GM23338 (cell line): ENCODE results near the gene GCK. TPM values are rescaled to one million over a fixed set of nuclear protein-coding genes. Genes with fewer than 3 reads are reported as not detected.

ENCODE experiments used
- ATAC-seq: fragments of 200-7000 bp; cut with Tn5 transposase; 3 replicates; pipeline ENCODE4 v1.9.1; 2020
- DNase-seq: peaks from one replicate; pipeline ENCODE4 v3.0.0-alpha.2; 2015; ENCODE audit warnings: low spot score
- H2AFZ ChIP-seq: fragments of 200-600 bp; sonication (generic); 2 replicates; pipeline ENCODE4 v1.8.0; 2016; ENCODE audit warnings: antibody characterized with exemption, mild to moderate bottlenecking, moderate library complexity
- H3F3A ChIP-seq: fragments of 200-600 bp; sonication (generic); replicated peaks from 2 replicates; pipeline ENCODE4 v1.8.0; 2017; ENCODE audit warnings: antibody characterized with exemption, mixed run types, low read depth
- H3K27ac ChIP-seq: fragments of 200-600 bp; sonication (generic); 2 replicates; pipeline ENCODE4 v1.6.1; 2016; ENCODE audit warnings: low read depth
- H3K27me3 ChIP-seq: fragments of 200-600 bp; sonication (generic); 2 replicates; pipeline ENCODE4 v1.8.0; 2016; ENCODE audit warnings: mild to moderate bottlenecking, mixed run types, moderate library complexity; ENCODE audit not compliant: insufficient read depth
- H3K36me3 ChIP-seq: fragments of 200-600 bp; sonication (generic); 2 replicates; pipeline ENCODE4 v1.8.0; 2016; ENCODE audit warnings: mild to moderate bottlenecking; ENCODE audit not compliant: insufficient read depth
- H3K4me1 ChIP-seq: fragments of 200-600 bp; sonication (generic); 2 replicates; pipeline ENCODE4 v1.8.0; 2016; ENCODE audit warnings: mild to moderate bottlenecking, moderate library complexity; ENCODE audit not compliant: insufficient read depth
- H3K4me2 ChIP-seq: fragments of 200-600 bp; sonication (generic); 2 replicates; pipeline ENCODE4 v1.7.1; 2017; ENCODE audit warnings: mixed run types
- H3K4me3 ChIP-seq: fragments of 200-600 bp; sonication (generic); 2 replicates; pipeline ENCODE4 v1.6.1; 2016; ENCODE audit warnings: mixed run types
- H3K79me2 ChIP-seq: fragments of 200-600 bp; sonication (generic); replicated peaks from 2 replicates; pipeline ENCODE4 v1.8.0; 2017; ENCODE audit warnings: mild to moderate bottlenecking; ENCODE audit not compliant: insufficient read depth
- H3K9me2 ChIP-seq: fragments of 200-600 bp; sonication (generic); 2 replicates; pipeline ENCODE4 v1.8.0; 2017; ENCODE audit not compliant: insufficient read depth
- H4K20me1 ChIP-seq: fragments of 200-600 bp; sonication (generic); replicated peaks from 2 replicates; pipeline ENCODE4 v1.8.0; 2017; ENCODE audit warnings: mild to moderate bottlenecking; ENCODE audit not compliant: insufficient read depth
- H3K27ac Mint-ChIP-seq: 2 replicates; pipeline ENCODE4 v1.8.0; 2020; ENCODE audit warnings: inconsistent platforms, mild to moderate bottlenecking, moderate library complexity, mixed read lengths
- H3K27me3 Mint-ChIP-seq: 3 replicates; pipeline ENCODE4 v1.8.0; 2022; ENCODE audit warnings: low read depth, mild to moderate bottlenecking, moderate library complexity, mixed read lengths, inconsistent platforms; ENCODE audit not compliant: insufficient read depth, poor library complexity
- H3K36me3 Mint-ChIP-seq: 3 replicates; pipeline ENCODE4 v1.8.0; 2021; ENCODE audit warnings: low read depth, mild to moderate bottlenecking, inconsistent platforms, moderate library complexity, mixed read lengths
- H3K4me1 Mint-ChIP-seq: 3 replicates; pipeline ENCODE4 v1.8.0; 2020; ENCODE audit warnings: mild to moderate bottlenecking, inconsistent platforms, mixed read lengths
- H3K4me3 Mint-ChIP-seq: 3 replicates; pipeline ENCODE4 v1.8.0; 2021; ENCODE audit warnings: moderate library complexity, mild to moderate bottlenecking, inconsistent platforms, mixed read lengths
- H3K9me3 Mint-ChIP-seq: 3 replicates; pipeline ENCODE4 v1.8.0; 2020; ENCODE audit warnings: moderate library complexity, mild to moderate bottlenecking, inconsistent platforms, mixed read lengths
- CTCF ChIP-seq, 2 experiments: fragments of 200-600 bp in 1 of 2; sonication (generic) in 1 of 2; conservative IDR thresholded peaks; 2 replicates each; pipeline versions ENCODE4 v1.5.1 to v1.6.1; 2016 to 2017; ENCODE audit warnings: antibody characterized with exemption in 2 of 2, low read depth in 2 of 2, mild to moderate bottlenecking in 2 of 2, moderate library complexity in 1 of 2
- EZH2 ChIP-seq: fragments of 200-600 bp; sonication (generic); IDR thresholded peaks from one replicate; pipeline ENCODE4 v1.8.0; 2017; ENCODE audit warnings: antibody characterized with exemption, mild to moderate bottlenecking, low read depth; ENCODE audit not compliant: unreplicated experiment
- EZH2phosphoT487 ChIP-seq: fragments of 200-600 bp; sonication (generic); IDR thresholded peaks from one replicate; pipeline ENCODE4 v1.8.1; 2018; ENCODE audit warnings: antibody characterized with exemption; ENCODE audit not compliant: unreplicated experiment
- JUNB ChIP-seq: IDR thresholded peaks from one replicate; pipeline ENCODE4 v1.6.1; 2016; ENCODE audit warnings: antibody characterized with exemption; ENCODE audit not compliant: unreplicated experiment
- NANOG ChIP-seq: IDR thresholded peaks from 2 replicates; pipeline ENCODE4 v1.6.1; 2016; ENCODE audit warnings: antibody characterized with exemption, borderline replicate concordance
- POLR2AphosphoS5 ChIP-seq: IDR thresholded peaks from 2 replicates; pipeline ENCODE4 v1.6.1; 2016; ENCODE audit warnings: antibody characterized with exemption, low read depth
- STAT1 ChIP-seq: IDR thresholded peaks from one replicate; pipeline ENCODE4 v1.6.1; 2016; ENCODE audit warnings: antibody characterized with exemption; ENCODE audit not compliant: unreplicated experiment
- ZNF114 ChIP-seq: fragments of 250-450 bp; sonication (Bioruptor Pico); IDR thresholded peaks from 2 replicates; pipeline ENCODE4 v1.5.0; 2020; ENCODE audit warnings: mild to moderate bottlenecking, moderate library complexity
- ZNF331 ChIP-seq: fragments of 250-450 bp; sonication (Bioruptor Pico); IDR thresholded peaks from 2 replicates; pipeline ENCODE4 v1.5.0; 2020; ENCODE audit warnings: low read depth, mild to moderate bottlenecking, moderate library complexity
- polyA plus RNA-seq: library from polyadenylated mRNA; unstranded; fragments of >200 nt; fragmentation: Nextera tagmentation; extraction: Ambion mirVana; gene quantifications from 2 replicates; pipeline ENCODE4 v1.2.1, GENCODE V29; 2016
- total RNA-seq: library from RNA; depleted of rRNA; stranded (reverse); fragments of >200 nt; shearing (Covaris generic); gene quantifications from 2 replicates; pipeline ENCODE4 v1.2.3, GENCODE V29; 2014
- TF ChIP-seq, protein P1 (sequence below): IDR thresholded peaks from one replicate; pipeline ENCODE4 v1.6.1; 2018; ENCODE audit warnings: antibody characterized with exemption; ENCODE audit not compliant: unreplicated experiment
- TF ChIP-seq, protein P2 (sequence below): IDR thresholded peaks from 2 replicates; pipeline ENCODE4 v1.6.1; 2016; ENCODE audit warnings: antibody characterized with exemption
- TF ChIP-seq, protein P3 (sequence below): fragments of 250-450 bp; sonication (Bioruptor Pico); IDR thresholded peaks from 2 replicates; pipeline ENCODE4 v1.5.0; 2020; ENCODE audit warnings: mild to moderate bottlenecking, moderate library complexity

Gene GCK
- total and polyA plus RNA-seq, 2 experiments from 2014 or later: 6.1 to 7.3 TPM

DNA sequence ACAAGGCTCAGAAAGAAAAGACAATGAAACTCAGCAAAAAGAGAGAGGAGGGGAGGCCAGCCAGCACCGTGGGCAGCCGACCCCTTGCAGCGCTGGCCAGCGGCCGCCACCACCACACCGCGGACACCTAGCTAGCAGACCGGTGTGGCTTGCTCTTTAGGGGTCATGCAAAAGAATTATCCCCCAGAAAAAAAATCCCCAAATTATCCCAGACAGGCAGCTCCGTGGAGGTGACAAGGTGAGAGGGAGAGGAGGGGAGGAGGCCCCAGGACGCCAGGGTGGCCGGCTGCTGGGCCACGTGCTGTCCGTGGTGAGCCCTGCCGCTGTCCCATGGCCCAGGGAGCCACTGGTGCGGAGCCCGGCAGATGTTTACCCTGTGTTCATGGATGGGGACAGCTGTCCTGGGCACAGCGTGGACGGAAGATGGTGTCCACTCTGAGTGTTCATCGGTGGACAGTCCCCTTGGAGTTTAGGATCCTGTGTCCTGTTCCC lies 28.0 kb upstream of the GCK start:
- Histone ChIP-seq H3K27me3 (no peaks in the 10 kb centered on the region), H3K4me3 (no peak overlapping the region), H2AFZ (no peak overlapping the region), H3K27ac (no peak overlapping the region), H3K9me2 (no peaks in the 10 kb centered on the region), H3K4me2 (no peak overlapping the region), H3F3A (no peaks in the 10 kb centered on the region), H3K4me1 (peaks cover 15% of the 10 kb centered on the region), H3K36me3 (no peaks in the 10 kb centered on the region), H3K79me2 (no peaks in the 10 kb centered on the region), H4K20me1 (no peaks in the 10 kb centered on the region)
- Mint-ChIP-seq H3K27ac (no peak overlapping the region), H3K36me3 (peaks cover 6% of the 10 kb centered on the region; the same call in 2 of the 3 replicates), H3K4me3 (no peak overlapping the region), H3K4me1 (peaks cover 42% of the 10 kb centered on the region), H3K9me3 (no peaks in the 10 kb centered on the region), H3K27me3 (peaks cover 4% of the 10 kb centered on the region)
- no peak for DNase-seq
- TF ChIP-seq, protein P1, sequence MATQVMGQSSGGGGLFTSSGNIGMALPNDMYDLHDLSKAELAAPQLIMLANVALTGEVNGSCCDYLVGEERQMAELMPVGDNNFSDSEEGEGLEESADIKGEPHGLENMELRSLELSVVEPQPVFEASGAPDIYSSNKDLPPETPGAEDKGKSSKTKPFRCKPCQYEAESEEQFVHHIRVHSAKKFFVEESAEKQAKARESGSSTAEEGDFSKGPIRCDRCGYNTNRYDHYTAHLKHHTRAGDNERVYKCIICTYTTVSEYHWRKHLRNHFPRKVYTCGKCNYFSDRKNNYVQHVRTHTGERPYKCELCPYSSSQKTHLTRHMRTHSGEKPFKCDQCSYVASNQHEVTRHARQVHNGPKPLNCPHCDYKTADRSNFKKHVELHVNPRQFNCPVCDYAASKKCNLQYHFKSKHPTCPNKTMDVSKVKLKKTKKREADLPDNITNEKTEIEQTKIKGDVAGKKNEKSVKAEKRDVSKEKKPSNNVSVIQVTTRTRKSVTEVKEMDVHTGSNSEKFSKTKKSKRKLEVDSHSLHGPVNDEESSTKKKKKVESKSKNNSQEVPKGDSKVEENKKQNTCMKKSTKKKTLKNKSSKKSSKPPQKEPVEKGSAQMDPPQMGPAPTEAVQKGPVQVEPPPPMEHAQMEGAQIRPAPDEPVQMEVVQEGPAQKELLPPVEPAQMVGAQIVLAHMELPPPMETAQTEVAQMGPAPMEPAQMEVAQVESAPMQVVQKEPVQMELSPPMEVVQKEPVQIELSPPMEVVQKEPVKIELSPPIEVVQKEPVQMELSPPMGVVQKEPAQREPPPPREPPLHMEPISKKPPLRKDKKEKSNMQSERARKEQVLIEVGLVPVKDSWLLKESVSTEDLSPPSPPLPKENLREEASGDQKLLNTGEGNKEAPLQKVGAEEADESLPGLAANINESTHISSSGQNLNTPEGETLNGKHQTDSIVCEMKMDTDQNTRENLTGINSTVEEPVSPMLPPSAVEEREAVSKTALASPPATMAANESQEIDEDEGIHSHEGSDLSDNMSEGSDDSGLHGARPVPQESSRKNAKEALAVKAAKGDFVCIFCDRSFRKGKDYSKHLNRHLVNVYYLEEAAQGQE: no peak
- TF ChIP-seq, protein P2, sequence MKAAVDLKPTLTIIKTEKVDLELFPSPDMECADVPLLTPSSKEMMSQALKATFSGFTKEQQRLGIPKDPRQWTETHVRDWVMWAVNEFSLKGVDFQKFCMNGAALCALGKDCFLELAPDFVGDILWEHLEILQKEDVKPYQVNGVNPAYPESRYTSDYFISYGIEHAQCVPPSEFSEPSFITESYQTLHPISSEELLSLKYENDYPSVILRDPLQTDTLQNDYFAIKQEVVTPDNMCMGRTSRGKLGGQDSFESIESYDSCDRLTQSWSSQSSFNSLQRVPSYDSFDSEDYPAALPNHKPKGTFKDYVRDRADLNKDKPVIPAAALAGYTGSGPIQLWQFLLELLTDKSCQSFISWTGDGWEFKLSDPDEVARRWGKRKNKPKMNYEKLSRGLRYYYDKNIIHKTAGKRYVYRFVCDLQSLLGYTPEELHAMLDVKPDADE: no peak
- TF ChIP-seq EZH2phosphoT487 (no peak), NANOG (no peak), ZNF331 (CRISPR knock-in tag) (no peak), EZH2 (no peak), POLR2AphosphoS5 (no peak), JUNB (no peak), ZNF114 (CRISPR knock-in tag) (no peak), STAT1 (no peak), CTCF (conservative IDR thresholded peaks at IDR 0.05; ENCODE audit: low read depth in 2 of 2) (no peak)
- TF ChIP-seq, protein P3, sequence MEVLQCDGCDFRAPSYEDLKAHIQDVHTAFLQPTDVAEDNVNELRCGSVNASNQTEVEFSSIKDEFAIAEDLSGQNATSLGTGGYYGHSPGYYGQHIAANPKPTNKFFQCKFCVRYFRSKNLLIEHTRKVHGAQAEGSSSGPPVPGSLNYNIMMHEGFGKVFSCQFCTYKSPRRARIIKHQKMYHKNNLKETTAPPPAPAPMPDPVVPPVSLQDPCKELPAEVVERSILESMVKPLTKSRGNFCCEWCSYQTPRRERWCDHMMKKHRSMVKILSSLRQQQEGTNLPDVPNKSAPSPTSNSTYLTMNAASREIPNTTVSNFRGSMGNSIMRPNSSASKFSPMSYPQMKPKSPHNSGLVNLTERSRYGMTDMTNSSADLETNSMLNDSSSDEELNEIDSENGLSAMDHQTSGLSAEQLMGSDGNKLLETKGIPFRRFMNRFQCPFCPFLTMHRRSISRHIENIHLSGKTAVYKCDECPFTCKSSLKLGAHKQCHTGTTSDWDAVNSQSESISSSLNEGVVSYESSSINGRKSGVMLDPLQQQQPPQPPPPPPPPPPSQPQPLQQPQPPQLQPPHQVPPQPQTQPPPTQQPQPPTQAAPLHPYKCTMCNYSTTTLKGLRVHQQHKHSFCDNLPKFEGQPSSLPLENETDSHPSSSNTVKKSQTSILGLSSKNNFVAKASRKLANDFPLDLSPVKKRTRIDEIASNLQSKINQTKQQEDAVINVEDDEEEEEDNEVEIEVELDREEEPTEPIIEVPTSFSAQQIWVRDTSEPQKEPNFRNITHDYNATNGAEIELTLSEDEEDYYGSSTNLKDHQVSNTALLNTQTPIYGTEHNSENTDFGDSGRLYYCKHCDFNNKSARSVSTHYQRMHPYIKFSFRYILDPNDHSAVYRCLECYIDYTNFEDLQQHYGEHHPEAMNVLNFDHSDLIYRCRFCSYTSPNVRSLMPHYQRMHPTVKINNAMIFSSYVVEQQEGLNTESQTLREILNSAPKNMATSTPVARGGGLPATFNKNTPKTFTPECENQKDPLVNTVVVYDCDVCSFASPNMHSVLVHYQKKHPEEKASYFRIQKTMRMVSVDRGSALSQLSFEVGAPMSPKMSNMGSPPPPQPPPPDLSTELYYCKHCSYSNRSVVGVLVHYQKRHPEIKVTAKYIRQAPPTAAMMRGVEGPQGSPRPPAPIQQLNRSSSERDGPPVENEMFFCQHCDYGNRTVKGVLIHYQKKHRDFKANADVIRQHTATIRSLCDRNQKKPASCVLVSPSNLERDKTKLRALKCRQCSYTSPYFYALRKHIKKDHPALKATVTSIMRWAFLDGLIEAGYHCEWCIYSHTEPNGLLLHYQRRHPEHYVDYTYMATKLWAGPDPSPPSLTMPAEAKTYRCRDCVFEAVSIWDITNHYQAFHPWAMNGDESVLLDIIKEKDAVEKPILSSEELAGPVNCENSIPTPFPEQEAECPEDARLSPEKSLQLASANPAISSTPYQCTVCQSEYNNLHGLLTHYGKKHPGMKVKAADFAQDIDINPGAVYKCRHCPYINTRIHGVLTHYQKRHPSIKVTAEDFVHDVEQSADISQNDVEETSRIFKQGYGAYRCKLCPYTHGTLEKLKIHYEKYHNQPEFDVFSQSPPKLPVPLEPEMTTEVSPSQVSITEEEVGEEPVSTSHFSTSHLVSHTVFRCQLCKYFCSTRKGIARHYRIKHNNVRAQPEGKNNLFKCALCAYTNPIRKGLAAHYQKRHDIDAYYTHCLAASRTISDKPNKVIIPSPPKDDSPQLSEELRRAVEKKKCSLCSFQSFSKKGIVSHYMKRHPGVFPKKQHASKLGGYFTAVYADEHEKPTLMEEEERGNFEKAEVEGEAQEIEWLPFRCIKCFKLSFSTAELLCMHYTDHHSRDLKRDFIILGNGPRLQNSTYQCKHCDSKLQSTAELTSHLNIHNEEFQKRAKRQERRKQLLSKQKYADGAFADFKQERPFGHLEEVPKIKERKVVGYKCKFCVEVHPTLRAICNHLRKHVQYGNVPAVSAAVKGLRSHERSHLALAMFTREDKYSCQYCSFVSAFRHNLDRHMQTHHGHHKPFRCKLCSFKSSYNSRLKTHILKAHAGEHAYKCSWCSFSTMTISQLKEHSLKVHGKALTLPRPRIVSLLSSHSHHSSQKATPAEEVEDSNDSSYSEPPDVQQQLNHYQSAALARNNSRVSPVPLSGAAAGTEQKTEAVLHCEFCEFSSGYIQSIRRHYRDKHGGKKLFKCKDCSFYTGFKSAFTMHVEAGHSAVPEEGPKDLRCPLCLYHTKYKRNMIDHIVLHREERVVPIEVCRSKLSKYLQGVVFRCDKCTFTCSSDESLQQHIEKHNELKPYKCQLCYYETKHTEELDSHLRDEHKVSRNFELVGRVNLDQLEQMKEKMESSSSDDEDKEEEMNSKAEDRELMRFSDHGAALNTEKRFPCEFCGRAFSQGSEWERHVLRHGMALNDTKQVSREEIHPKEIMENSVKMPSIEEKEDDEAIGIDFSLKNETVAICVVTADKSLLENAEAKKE (CRISPR knock-in tag): no peak
- ATAC-seq: no peak
